Measurements from ENCODE around the gene ZFAND2A. TPM values are rescaled to one million over a fixed set of nuclear protein-coding genes. Genes with fewer than 3 reads are reported as not detected.

The ZFAND2A gene
- total RNA-seq, 4 donors from 2014 or later, result 27.5 to 57.0 (median 37.4) TPM

DNA sequence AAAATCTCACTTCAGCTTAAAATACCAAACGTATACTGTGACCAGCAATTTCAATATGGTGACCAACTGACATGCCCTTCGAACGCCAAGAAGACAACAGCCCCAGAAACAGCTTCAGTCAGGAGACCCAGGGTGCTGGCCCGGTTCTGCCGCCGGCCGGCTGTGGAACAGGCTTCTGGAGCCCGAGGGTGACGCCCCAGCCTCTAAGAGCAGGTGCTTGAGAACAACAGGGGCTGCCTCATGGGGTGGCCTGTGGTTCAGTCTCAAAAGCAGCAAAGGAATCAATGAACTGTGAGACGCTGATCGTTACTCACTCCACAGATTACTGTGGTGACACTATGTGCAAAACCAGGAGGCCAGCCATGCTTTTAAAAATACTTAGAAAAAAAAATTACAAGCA is 54.8 kb downstream of the ZFAND2A start:
- H3K27ac ChIP-seq, result peak overlapping the region in 1 of 3 donors; percentile 0
- DNase-seq, result peak; percentile 54 to 72
- 49 to 63% methylated on average over 10 to 11 of the region's 11 CpGs for WGBS, 2 donors

DNA sequence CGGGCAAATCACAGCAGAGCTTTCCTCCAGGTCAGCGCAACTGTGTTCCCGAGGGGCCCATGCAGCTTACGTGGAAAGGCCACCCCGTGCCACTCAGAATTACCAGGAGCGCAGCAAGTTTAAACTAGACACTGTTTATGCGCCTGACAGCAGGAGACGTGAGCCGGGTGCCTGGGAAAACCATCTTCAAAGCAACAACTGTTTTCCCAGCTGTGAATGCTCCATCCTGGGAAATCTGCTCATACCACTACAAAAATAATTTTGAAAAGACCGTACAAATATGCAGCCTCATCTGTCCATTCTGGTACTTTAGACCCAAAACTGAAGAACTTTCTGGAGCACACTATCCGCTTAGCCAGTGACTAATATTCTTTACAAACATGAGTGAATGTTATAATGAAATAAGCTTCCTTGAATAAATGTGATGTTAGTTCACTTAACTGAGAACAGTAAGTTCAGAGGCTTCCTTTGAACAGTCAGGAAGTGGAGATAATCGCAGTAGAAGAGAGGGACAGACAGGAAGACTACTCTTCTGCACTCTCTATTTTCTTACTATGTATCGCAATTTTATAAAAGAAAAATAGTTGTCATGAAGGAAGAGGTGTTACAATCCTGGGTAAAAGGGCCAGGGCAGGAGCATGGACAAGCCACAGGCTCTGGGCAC is 55.3 kb downstream of the ZFAND2A start:
- Histone ChIP-seq H3K36me3 (no peaks in the 10 kb centered on the region), H3K4me1 (peaks cover 29 to 46% of the 10 kb centered on the region in 2 donors), H3K27ac (peak overlapping the region in 1 of 3 donors; percentile 0), H3K4me3 (replicated peaks in 1 of 3) (no peak overlapping the region), H3K9me3 (no peaks in the 10 kb centered on the region), H3K27me3 (no peaks in the 10 kb centered on the region)
- TF ChIP-seq POLR2A (IDR thresholded peaks at IDR 0.05), result no peak
- TF ChIP-seq, protein P1, sequence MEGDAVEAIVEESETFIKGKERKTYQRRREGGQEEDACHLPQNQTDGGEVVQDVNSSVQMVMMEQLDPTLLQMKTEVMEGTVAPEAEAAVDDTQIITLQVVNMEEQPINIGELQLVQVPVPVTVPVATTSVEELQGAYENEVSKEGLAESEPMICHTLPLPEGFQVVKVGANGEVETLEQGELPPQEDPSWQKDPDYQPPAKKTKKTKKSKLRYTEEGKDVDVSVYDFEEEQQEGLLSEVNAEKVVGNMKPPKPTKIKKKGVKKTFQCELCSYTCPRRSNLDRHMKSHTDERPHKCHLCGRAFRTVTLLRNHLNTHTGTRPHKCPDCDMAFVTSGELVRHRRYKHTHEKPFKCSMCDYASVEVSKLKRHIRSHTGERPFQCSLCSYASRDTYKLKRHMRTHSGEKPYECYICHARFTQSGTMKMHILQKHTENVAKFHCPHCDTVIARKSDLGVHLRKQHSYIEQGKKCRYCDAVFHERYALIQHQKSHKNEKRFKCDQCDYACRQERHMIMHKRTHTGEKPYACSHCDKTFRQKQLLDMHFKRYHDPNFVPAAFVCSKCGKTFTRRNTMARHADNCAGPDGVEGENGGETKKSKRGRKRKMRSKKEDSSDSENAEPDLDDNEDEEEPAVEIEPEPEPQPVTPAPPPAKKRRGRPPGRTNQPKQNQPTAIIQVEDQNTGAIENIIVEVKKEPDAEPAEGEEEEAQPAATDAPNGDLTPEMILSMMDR (IDR thresholded peaks at IDR 0.05), result no peak
- intact Hi-C loops (cut with DNase I), result no loop called here
- 89 to 92% methylated on average over 13 of the region's 13 CpGs for WGBS, 2 donors
- no peak for DNase-seq

More for the DNA sequence above, 54.8 kb downstream of the ZFAND2A start:
- intact Hi-C loops (cut with DNase I), result no loop called here
- no peak overlapping the region for H3K4me3 ChIP-seq (replicated peaks in 1 of 3)
- H3K9me3 ChIP-seq, result no peaks in the 10 kb centered on the region
- H3K4me1 ChIP-seq, result peaks cover 29 to 46% of the 10 kb centered on the region in 2 donors
- TF ChIP-seq, protein P1 (IDR thresholded peaks at IDR 0.05), result no peak
- no peak for TF ChIP-seq POLR2A (IDR thresholded peaks at IDR 0.05)
- no peaks in the 10 kb centered on the region for H3K27me3 ChIP-seq
- H3K36me3 ChIP-seq, result no peaks in the 10 kb centered on the region

DNA sequence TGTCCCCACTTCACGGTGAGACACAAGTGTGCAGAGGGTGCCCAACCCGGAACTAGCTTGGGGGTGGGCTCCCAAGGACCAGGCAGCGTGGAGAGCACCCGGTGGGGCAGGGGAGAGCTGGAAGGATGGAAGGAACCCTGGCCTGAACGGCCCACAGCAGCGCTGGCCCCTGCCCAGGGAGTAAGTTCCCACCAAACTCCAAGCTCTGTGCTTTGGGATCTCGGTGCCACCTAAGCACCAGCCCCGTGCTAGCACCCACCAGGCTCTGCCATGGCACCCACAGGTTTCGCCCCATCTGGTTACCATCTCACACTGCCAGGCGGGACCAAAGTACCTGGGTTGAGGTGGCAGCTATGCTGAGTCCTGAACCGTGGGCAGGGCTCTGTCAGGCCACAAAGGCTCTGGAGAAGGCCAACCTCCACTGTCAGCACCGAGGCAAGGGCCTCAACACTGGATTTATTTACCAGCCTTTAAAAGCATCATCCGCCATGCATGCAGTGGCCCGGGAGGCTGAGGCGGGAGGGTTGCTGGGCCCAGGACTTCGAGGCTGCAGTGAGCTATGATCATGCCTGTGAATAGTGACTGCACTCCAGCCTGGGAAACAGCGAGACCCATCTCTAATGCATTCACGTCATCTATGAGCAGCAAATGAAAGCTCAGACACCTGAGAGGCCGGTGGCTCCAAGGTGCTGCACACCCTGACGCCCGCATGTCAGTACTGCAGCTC is 56.0 kb downstream of the ZFAND2A start:
- Histone ChIP-seq H3K9me3 (no peaks in the 10 kb centered on the region), H3K27ac (no peak overlapping the region), H3K36me3 (no peaks in the 10 kb centered on the region), H3K4me1 (peaks cover 29 to 46% of the 10 kb centered on the region in 2 donors), H3K4me3 (replicated peaks in 1 of 3) (no peak overlapping the region), H3K27me3 (no peaks in the 10 kb centered on the region)
- TF ChIP-seq, protein P1 (IDR thresholded peaks at IDR 0.05), result no peak
- TF ChIP-seq POLR2A (IDR thresholded peaks at IDR 0.05), result no peak
- 89 to 91% methylated on average over 9 to 17 of the region's 21 CpGs for WGBS, 2 donors
- intact Hi-C loops (cut with DNase I), result no loop called here
- DNase-seq, result no peak

DNA sequence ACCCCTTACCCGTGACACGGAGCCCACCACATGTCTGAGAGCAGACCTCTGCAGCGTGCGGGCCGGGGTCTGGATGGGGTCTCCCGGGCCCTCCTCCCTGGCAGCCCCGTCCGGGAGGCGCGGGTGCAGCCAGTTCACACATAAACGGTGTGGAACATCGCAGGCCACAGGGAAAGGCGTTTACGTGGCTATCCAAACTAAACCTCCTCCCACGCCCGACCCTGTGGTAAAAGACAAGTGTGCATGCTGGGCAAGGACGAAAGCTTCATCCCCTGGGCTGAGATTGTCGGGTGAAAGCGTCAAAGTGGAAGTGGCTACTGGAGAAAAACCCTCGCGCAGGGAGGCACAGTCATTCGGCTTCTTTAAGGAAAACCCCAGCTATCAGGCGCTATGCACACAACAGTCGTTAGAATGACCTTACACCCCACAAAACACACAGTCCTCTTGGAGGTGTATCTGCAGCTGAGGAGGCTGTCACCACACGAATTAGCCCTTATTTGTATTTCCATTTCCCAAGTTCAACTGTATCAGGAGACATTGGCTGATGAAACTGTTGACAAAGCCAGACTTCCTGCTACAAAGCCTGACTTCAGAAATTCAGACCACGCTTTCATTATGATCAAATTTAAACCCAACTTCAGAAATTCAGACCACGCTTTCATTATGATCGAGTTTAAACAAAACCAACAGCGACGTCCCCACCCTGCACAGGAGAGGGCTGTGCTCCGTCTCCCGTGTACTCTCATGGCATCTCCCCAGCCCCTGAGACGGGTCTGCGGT is 56.8 kb downstream of the ZFAND2A start:
- WGBS, 2 donors, result 87 to 90% methylated on average over 28 to 34 of the region's 34 CpGs
- H3K36me3 ChIP-seq, result no peaks in the 10 kb centered on the region
- intact Hi-C loops (cut with DNase I), result no loop called here
- H3K27me3 ChIP-seq, result no peaks in the 10 kb centered on the region
- TF ChIP-seq, protein P1 (IDR thresholded peaks at IDR 0.05), result no peak
- TF ChIP-seq POLR2A (IDR thresholded peaks at IDR 0.05), result no peak
- peaks cover 25 to 41% of the 10 kb centered on the region in 2 donors for H3K4me1 ChIP-seq
- H3K27ac ChIP-seq, result no peak overlapping the region
- DNase-seq, result no peak
- H3K9me3 ChIP-seq, result no peaks in the 10 kb centered on the region
- H3K4me3 ChIP-seq (replicated peaks in 1 of 3), result no peak overlapping the region

Other genes with a start within 250 kb of the ZFAND2A start
- gene ADAP1, start 205.5 kb downstream of the ZFAND2A start, total RNA-seq, result 10 to 100 TPM; 11.7 to 29.9 (median 23.4) TPM
- 10 to 100 TPM in 3 of 4 donors, 1 to 10 TPM in 1; 8.2 to 28.2 (median 17.8) TPM for gene COX19, start 184.6 kb downstream of the ZFAND2A start, total RNA-seq
- gene CYP2W1, start 177.0 kb downstream of the ZFAND2A start, total RNA-seq, result not detected
- gene GPR146, start 115.7 kb downstream of the ZFAND2A start, total RNA-seq, result 10 to 100 TPM in 3 of 4 donors, 1 to 10 TPM in 1; 8.7 to 49.4 (median 32.7) TPM
- gene GPER1, start 72.1 kb downstream of the ZFAND2A start, total RNA-seq, result 10 to 100 TPM; 12.5 to 29.2 (median 21.2) TPM
- not detected for gene UNCX, start 72.7 kb upstream of the ZFAND2A start, total RNA-seq

Measured in thyroid gland (tissue), 4 donors.